Endothelial cell of umbilical vein (primary cell): ENCODE results near the gene RETREG2. TPM values are rescaled to one million over a fixed set of nuclear protein-coding genes. Genes with fewer than 3 reads are reported as not detected.

Source experiments
- BruUV-seq: library from RNA; stranded (reverse); fragments of 400-500 nt; replicated peaks from 2 replicates; lab custom pipeline; 2021; lab: Mats Ljungman, UMichigan
- CTCF ChIA-PET: fragments of 300-600, 350-600 bp; sonication (Branson Sonifier 250); formaldehyde crosslinking; loops from one replicate; lab custom pipeline; 2021; ENCODE audit warnings: antibody characterized with exemption, inconsistent platforms; lab: Charles Lee
- POLR2A ChIA-PET: fragments of 300-600, 350-600 bp; sonication (Branson Sonifier 250); formaldehyde crosslinking; loops from one replicate; lab custom pipeline; 2021; ENCODE audit warnings: antibody characterized with exemption, inconsistent platforms; lab: Charles Lee
- DNase-seq: peaks from one replicate; pipeline ENCODE4 v3.0.0-alpha.2; 2011; ENCODE audit warnings: low read depth, low spot score
- FAIRE-seq: peaks from 2 replicates; lab custom pipeline; 2011; peaks lifted over from hg19 to GRCh38; lab: Jason Lieb, UNC
- H2AFZ ChIP-seq: 2 replicates; pipeline ENCODE4 v1.6.0; 2012; ENCODE audit warnings: low read depth, low read length, control low read depth, inconsistent platforms
- H3K27ac ChIP-seq: 2 replicates; pipeline ENCODE4 v1.5.1; 2011; ENCODE audit warnings: low read depth, mild to moderate bottlenecking, control low read depth, low read length, moderate library complexity; ENCODE audit not compliant: insufficient read depth
- H3K27me3 ChIP-seq, 2 experiments: 2 replicates each; pipeline versions ENCODE4 v1.6.0 to v1.6.1; 2011; ENCODE audit warnings: low read length in 2 of 2, mixed read lengths in 1 of 2; ENCODE audit not compliant: control insufficient read depth in 2 of 2, insufficient read depth in 2 of 2
- H3K36me3 ChIP-seq, 2 experiments: 2 replicates in 1 of 2; 3 replicates in 1 of 2; pipeline ENCODE4 v1.5.1; 2011; ENCODE audit warnings: low read length in 2 of 2, mild to moderate bottlenecking in 1 of 2, moderate library complexity in 1 of 2; ENCODE audit not compliant: control insufficient read depth in 2 of 2, insufficient read depth in 2 of 2; ENCODE audit errors: extremely low read depth in 1 of 2
- H3K4me1 ChIP-seq: 3 replicates; pipeline ENCODE4 v1.5.1; 2011; ENCODE audit warnings: mild to moderate bottlenecking, low read length; ENCODE audit not compliant: control insufficient read depth, insufficient read depth; ENCODE audit errors: extremely low read depth
- H3K4me2 ChIP-seq: 2 replicates; pipeline ENCODE4 v1.6.1; 2011; ENCODE audit warnings: low read length, control low read depth, mixed read lengths; ENCODE audit not compliant: insufficient read depth
- H3K4me3 ChIP-seq, 3 experiments: fragments of 200-600 bp in 1 of 3; sonication (generic), shearing (Covaris generic) in 1 of 3; replicated peaks in 1 of 3; 2 replicates each; pipeline ENCODE4 v1.5.1; 2011 to 2016; ENCODE audit warnings: control low read depth in 3 of 3, low read length in 3 of 3, mild to moderate bottlenecking in 2 of 3, inconsistent platforms in 1 of 3, low read depth in 1 of 3, moderate library complexity in 1 of 3; ENCODE audit not compliant: insufficient read depth in 1 of 3
- H3K79me2 ChIP-seq: 2 replicates; pipeline ENCODE4 v1.6.0; 2012; ENCODE audit warnings: low read length, inconsistent platforms; ENCODE audit not compliant: control insufficient read depth, insufficient read depth
- H3K9ac ChIP-seq: replicated peaks from 2 replicates; pipeline ENCODE3; 2011; ENCODE audit warnings: low read length, control low read depth; ENCODE audit not compliant: insufficient read depth; ENCODE audit errors: extremely low read depth
- H3K9me1 ChIP-seq: replicated peaks from 3 replicates; pipeline ENCODE4 v1.6.0; 2011; ENCODE audit warnings: mild to moderate bottlenecking, low read length; ENCODE audit not compliant: control insufficient read depth, insufficient read depth; ENCODE audit errors: extremely low read depth
- H3K9me3 ChIP-seq: replicated peaks from 2 replicates; pipeline ENCODE4 v1.5.1; 2012; ENCODE audit warnings: low read length, inconsistent platforms; ENCODE audit not compliant: control insufficient read depth, insufficient read depth
- H4K20me1 ChIP-seq: replicated peaks from 2 replicates; pipeline ENCODE3; 2011; ENCODE audit warnings: mild to moderate bottlenecking, low read length; ENCODE audit not compliant: control insufficient read depth, insufficient read depth; ENCODE audit errors: extremely low read depth
- CTCF ChIP-seq, 2 donors: IDR thresholded peaks; 1 replicate in 1 of 2; 2 replicates in 1 of 2; pipeline ENCODE4 v1.5.1; 2011; ENCODE audit warnings: low read length in 2 of 2, mild to moderate bottlenecking in 2 of 2, moderate library complexity in 2 of 2, control low read depth in 1 of 2, inconsistent platforms in 1 of 2, low read depth in 1 of 2; ENCODE audit not compliant: insufficient read depth in 1 of 2; ENCODE audit errors: extremely low read depth in 1 of 2
- EZH2 ChIP-seq: IDR thresholded peaks from 2 replicates; pipeline ENCODE4 v1.6.1; 2012; ENCODE audit warnings: borderline replicate concordance, low read depth, mild to moderate bottlenecking, moderate library complexity, low read length, inconsistent platforms; ENCODE audit not compliant: severe bottlenecking
- FOS ChIP-seq: IDR thresholded peaks from 2 replicates; pipeline ENCODE4 v1.6.1; 2011; ENCODE audit warnings: mild to moderate bottlenecking, low read length, moderate library complexity, borderline replicate concordance; ENCODE audit not compliant: insufficient read depth
- GATA2 ChIP-seq: IDR thresholded peaks from 2 replicates; pipeline ENCODE4 v1.7.0; 2011; ENCODE audit warnings: low read depth, mild to moderate bottlenecking, moderate library complexity, mixed read lengths, low read length; ENCODE audit not compliant: insufficient read length, insufficient read depth
- JUN ChIP-seq: IDR thresholded peaks from 2 replicates; pipeline ENCODE4 v1.6.1; 2011; ENCODE audit warnings: borderline replicate concordance, low read depth; ENCODE audit not compliant: insufficient read length, insufficient read depth
- MAX ChIP-seq: IDR thresholded peaks from 2 replicates; pipeline ENCODE4 v1.6.1; 2011; ENCODE audit not compliant: insufficient read depth, insufficient read length
- MYC ChIP-seq: IDR thresholded peaks from one replicate; pipeline ENCODE4 v1.6.1; 2011; ENCODE audit warnings: mild to moderate bottlenecking, low read depth, low read length
- POLR2A ChIP-seq: IDR thresholded peaks from 2 replicates; pipeline ENCODE4 v1.6.1; 2012; ENCODE audit warnings: low read depth, mild to moderate bottlenecking, control low read depth, low read length
- POLR2AphosphoS5 ChIP-seq: IDR thresholded peaks from 2 replicates; pipeline ENCODE4 v1.6.1; 2012; ENCODE audit warnings: low read depth, mild to moderate bottlenecking, control low read depth, low read length, moderate library complexity; ENCODE audit not compliant: insufficient read depth
- dilution Hi-C: fragments of 300-500 bp; cut with MboI; formaldehyde crosslinking; loops from one replicate; pipeline ENCODE4 v1.15.0; 2019; ENCODE audit warnings: low sequenced_read_pairs; ENCODE audit not compliant: extremely low pct_ligation_motif_present
- intact Hi-C: fragments of 100-400 bp; cut with micrococcal nuclease; formaldehyde crosslinking; loops from one replicate; pipeline ENCODE4 v1.10.0; 2022
- polyA plus RNA-seq, 4 experiments: library from polyadenylated mRNA; depleted of rRNA in 3 of 4; stranded (reverse) in 3 of 4; unstranded in 1 of 4; fragments of >200 nt; gene quantifications; 2 replicates each; pipeline versions ENCODE4 v1.2.1 to v1.2.3, GENCODE V29; 2011 to 2012; ENCODE audit warnings: missing spikeins in 1 of 4
- total RNA-seq: library from RNA; stranded (reverse); gene quantifications from 2 replicates; pipeline ENCODE4 v1.2.3, GENCODE V29; 2021

RETREG2 gene
- total and polyA plus RNA-seq, 2 donors (not counting 3 experiments of a cell fraction or from before 2014, with no cell fraction given) = 59.5 to 76.1 TPM

GRCh38 chr2:219207134-219207883 is 29.2 kb downstream of the RETREG2 start:
- no peak overlapping the region for H3K9ac ChIP-seq
- peak overlapping the region; percentile 13 for H2AFZ ChIP-seq
- dilution Hi-C loops = no loop called here

More at GRCh38 chr2:219207134-219207883, 29.2 kb downstream of the RETREG2 start:
- intact Hi-C loops = loop anchor here (1.0 to 2.0 kb wide), 3 partner anchors 11 to 181 kb away; partner anchors contain the start of genes ABCB6, GLB1L and STK16
- DNase-seq = no peak
- H3K4me3 ChIP-seq = peak overlapping the region; percentile 7 to 83 (median 49)
- H3K27me3 ChIP-seq = no peaks in the 10 kb centered on the region
- TF ChIP-seq MYC (no peak), GATA2 (no peak), MAX (no peak), EZH2 (no peak), FOS (no peak), JUN (no peak), POLR2A (no peak), POLR2AphosphoS5 (no peak), CTCF (IDR thresholded peaks at IDR 0.05; ENCODE audit: extremely low read depth in 1 of 2, insufficient read depth in 1 of 2, low read depth in 1 of 2, low read length in 2 of 2) (no peak)
- peaks cover 18% of the 10 kb centered on the region for H3K4me1 ChIP-seq
- no peaks in the 10 kb centered on the region for H3K9me1 ChIP-seq
- H3K79me2 ChIP-seq = no peaks in the 10 kb centered on the region
- no peaks in the 10 kb centered on the region for H4K20me1 ChIP-seq
- POLR2A ChIA-PET = interaction anchor here (0.6 kb wide), 1 partner anchor 10 kb away, joined by 4 read pairs; no protein-coding TSS in a partner anchor
- peaks cover 0 to 7% of the 10 kb centered on the region in 2 experiments for H3K36me3 ChIP-seq
- H3K9me3 ChIP-seq = no peaks in the 10 kb centered on the region
- BruUV-seq = TSS peak; percentile 45
- CTCF ChIA-PET = interaction anchor here (0.6 to 3.1 kb wide), 13 partner anchors 12 to 225 kb away, joined by 3 to 14 read pairs (median 6); partner anchors contain the start of genes ANKZF1, ATG9A, CNPPD1 and DNAJB2
- H3K4me2 ChIP-seq = peak overlapping the region; percentile 71
- no peak overlapping the region for H3K27ac ChIP-seq
- no peak for FAIRE-seq
